T-helper 2 cell treated with Interferon-gamma antibody and Interleukin-4, amounts not matched to agents 100 ng/mL and 5 ng/mL, for 36 hours (primary cell): ENCODE measurements around the gene NUP188. TPM values are rescaled to one million over a fixed set of nuclear protein-coding genes. Genes with fewer than 3 reads are reported as not detected.
"Not testable (repeated sequence)": the region's sequence is repeated elsewhere in the genome, so short reads cannot be mapped to it uniquely, and the experiment has no call there.

ENCODE experiments used
- intact Hi-C: fragments of 100-400 bp; cut with micrococcal nuclease; formaldehyde crosslinking; loops from one replicate; pipeline ENCODE4 v1.15.1; 2023
- total RNA-seq: library from RNA; stranded (reverse); gene quantifications from 2 replicates; pipeline ENCODE4 v1.2.3, GENCODE V29; 2022

Gene NUP188
- total RNA-seq, 1 donor from 2014 or later, result 109 TPM

DNA sequence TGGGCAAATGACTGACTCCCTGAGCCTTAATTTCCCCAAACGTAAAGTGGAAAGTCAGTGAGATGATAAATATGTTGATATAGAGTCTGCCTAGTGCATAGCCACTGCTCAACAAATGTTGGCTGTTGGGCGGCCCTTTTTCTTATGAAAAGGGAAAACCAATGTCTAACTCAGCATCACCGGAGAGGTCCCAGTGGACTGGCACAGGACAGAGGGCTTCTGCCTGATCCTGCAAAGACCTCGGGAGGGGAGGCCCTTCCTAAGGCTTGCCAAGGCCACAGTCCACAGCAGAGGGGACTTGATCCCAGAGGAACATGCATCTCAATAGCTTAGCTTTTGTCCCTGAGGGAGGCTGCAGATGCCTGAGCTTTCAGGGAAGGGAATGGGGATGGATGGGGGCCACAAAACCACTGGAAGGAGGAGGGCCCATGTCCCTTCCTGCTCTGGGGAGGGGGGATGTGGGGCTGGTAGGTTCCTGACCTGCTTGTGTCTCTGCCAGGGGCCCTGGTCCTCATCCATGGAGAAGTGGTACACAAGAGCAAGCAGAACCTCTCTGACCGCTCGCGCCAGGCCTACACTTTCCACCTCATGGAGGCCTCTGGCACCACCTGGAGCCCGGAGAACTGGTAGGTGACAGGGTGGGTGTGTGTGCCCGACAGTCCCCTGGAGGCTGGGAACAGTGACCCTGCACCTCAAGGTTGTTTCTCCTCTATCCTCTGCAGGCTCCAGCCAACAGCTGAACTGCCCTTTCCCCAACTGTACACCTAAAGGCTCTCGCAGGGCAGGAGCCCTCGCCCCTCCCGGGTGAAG, 6.3 kb upstream of the NUP188 start:
- intact Hi-C loops, result no loop called here

GRCh38 chr9:128943832-128944620, 3.5 kb upstream of the NUP188 start:
- intact Hi-C loops, result no loop called here

DNA sequence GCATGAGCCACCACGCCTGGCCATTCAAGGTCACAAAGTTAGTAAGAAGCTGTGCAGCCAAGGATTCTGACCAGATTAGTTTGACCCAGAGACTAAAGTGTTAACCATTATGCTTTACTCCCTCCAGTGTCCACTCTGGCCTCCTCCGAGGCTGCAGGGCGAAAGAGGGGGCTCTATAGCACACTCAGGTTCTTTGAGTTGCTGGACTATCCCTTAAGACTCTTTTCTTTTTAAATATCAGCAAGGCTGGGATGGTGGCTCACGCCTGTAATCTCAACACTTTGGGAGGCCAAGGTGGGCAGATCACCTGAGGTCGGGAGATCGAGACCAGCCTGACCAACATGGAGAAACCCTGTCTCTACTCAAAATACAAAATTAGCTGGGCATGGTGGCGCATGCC, 2.5 kb upstream of the NUP188 start:
- intact Hi-C loops, result loop anchor here (5.0 kb wide), 1 partner anchor 83 kb away; no protein-coding TSS in a partner anchor

- intact Hi-C loops, result loop anchor here (2.0 to 5.0 kb wide), 2 partner anchors 84 to 165 kb away; partner anchors contain the start of genes CRAT and PTPA
These were observed 1.5 kb upstream of the NUP188 start for GRCh38 chr9:128945798-128946501.

- intact Hi-C loops, result loop anchor here (1.0 to 5.0 kb wide), 6 partner anchors 64 to 164 kb away; partner anchors contain the start of genes CRAT, ENDOG, LRRC8A and MIGA2
These were observed 775 bp upstream of the NUP188 start for GRCh38 chr9:128946571-128947276.

GRCh38 chr9:128947277-128947526, 297 bp upstream of the NUP188 start:
- intact Hi-C loops, result loop anchor here (1.0 to 5.0 kb wide), 6 partner anchors 65 to 164 kb away; partner anchors contain the start of genes CRAT, ENDOG, LRRC8A and MIGA2

DNA sequence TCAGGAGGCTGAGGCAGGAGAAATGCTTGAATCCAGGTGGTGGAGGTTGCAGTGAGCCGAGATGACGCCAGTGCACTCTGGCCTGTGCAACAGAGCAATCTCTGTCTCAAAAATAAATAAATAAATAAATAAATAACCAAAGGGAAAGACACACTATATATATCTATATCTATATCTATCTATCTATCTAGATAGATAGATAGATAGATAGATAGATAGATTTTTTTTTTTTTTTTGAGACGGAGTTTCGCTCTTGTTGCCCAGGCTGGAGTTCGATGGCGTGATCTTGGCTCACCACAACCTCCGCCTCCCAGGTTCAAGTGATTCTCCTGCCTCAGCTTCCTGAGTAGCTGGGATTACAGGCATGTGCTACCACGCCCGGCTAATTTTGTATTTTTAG, 13.9 kb downstream of the NUP188 start:
- intact Hi-C loops, result not testable (repeated sequence)

DNA sequence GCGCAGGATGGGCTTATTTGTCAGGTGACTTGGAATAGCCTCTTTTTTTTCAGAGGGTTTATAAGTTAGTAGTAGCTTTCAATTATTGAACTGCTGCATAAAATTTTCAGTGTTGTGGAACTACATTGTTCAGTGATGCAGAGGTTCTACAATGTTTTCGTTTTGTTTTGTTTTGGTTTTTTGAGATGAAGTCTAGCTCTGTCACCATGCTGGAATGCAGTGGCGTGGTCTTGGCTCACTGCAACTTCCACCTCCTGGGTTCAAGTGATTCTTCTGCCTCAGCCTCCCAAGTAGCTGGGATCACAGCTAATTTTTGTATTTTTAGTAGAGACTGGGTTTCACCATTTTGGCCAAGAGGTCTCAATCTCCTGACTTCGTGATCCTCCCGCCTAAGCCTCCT, 22.0 kb downstream of the NUP188 start:
- intact Hi-C loops, result no loop called here

DNA sequence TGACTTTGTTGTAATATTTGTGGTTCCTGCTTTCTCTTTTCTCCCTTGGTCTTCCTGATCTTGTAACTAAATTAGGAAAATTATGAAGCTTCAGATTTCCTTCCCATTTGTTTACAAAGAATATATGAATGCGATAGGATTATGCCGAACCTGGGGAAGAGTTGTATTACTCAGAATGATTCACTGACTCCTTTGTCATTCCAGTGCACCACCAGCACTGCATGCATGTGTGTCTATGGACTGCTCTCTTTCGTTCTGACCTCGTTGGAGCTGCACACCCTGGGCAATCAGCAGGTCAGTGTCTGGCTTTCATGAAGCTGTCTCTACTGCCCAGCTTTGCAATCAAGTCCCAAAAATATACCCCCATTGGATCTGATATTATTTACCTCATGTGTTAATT, 25.5 kb downstream of the NUP188 start:
- intact Hi-C loops, result no loop called here

DNA sequence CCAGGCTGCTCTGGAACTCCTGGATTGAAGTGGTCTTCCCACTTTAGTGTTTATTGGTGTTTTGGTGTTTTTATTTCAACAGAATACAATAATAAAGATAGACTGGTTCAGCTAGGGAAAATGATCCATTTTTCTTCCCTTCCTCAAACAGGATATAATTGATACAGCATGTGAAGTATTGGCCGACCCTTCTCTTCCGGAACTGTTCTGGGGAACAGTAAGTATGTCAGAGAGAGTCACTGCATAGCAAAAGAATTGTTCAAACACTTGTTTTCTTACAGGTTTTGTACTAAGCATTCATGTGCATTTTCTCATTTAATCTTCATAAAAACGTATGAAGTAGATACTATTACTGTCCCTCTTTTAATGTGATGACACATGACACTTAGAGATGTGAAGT, 31.6 kb downstream of the NUP188 start:
- intact Hi-C loops, result no loop called here

GRCh38 chr9:128983536-128983935, 36.0 kb downstream of the NUP188 start:
- intact Hi-C loops, result no loop called here

GRCh38 chr9:128986671-128987070, 39.2 kb downstream of the NUP188 start:
- intact Hi-C loops, result no loop called here

DNA sequence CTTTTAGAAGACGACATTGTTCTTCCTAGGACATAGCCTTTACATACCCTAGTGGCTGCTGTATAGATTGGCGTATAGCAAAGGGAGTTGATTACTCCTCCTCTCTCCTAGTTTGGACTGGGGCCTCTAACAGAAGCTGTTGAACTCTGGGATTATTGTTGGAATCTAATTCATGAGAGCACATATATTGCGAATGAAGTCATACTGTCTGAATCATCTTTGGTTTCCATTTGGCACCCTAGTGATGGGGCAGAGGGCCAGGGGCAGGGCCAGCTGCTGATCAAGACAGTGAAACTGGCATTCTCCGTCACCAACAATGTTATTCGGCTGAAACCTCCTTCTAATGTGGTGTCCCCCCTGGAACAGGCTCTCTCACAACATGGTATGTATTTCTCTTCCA, 40.3 kb downstream of the NUP188 start:
- intact Hi-C loops, result no loop called here

DNA sequence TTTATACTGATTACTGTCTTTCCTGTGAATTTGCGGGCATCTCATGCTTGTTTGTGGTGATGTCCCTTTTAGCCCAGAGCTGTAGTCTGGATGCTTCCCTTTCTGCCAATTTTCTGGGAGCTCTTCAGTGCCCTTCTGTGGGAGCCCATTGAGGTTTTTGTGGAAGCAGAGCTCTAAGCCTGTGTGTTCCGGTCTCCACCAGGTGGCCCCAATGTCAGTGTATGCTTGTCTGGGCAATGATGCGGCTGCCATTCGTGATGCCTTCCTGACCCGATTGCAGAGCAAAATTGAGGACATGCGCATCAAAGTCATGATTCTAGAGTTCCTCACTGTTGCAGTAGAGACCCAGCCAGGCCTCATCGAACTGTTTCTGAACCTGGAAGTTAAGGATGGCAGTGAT, 45.5 kb downstream of the NUP188 start:
- intact Hi-C loops, result no loop called here

DNA sequence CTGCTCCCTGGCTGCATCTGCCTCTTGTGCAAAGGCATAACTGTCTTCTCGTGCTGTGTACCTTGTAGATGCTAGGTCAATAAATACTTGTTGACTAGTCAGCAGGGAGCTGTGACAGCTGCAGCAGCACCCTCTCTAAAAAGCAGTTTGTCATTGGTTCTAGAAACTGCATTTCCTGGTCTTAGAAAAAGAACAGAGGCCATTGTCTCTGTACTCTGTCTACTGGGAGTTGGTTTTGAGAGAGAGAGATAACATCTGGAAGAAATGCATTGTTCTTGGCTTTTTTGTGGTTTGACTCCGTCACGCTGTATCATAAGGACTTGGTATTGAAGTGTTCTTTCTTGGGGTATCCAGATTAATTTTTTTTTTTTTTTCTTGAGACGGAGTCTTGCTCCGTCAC, 48.3 kb downstream of the NUP188 start:
- intact Hi-C loops, result no loop called here

DNA sequence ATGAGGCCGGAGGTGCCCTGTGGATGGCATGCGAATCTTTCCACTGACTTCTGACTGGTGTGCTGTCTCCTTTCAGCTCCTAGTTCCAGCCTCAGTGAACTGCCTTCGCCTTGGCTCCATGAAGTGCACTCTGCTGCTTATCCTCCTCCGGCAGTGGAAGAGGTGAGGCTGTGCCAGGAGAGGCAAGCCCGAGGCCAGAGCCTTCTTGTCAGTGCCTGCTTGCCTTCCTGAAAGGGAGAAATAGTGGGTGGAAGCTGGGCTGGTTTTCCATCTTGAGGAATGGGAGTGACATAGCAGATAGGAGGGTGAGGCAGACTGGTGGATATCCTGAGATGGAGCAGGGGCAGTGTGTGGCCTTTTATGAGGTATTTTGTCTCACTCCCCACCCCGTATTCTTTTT, 51.0 kb downstream of the NUP188 start:
- intact Hi-C loops, result no loop called here

GRCh38 chr9:128999581-129000206, 52.2 kb downstream of the NUP188 start:
- intact Hi-C loops, result no loop called here

DNA sequence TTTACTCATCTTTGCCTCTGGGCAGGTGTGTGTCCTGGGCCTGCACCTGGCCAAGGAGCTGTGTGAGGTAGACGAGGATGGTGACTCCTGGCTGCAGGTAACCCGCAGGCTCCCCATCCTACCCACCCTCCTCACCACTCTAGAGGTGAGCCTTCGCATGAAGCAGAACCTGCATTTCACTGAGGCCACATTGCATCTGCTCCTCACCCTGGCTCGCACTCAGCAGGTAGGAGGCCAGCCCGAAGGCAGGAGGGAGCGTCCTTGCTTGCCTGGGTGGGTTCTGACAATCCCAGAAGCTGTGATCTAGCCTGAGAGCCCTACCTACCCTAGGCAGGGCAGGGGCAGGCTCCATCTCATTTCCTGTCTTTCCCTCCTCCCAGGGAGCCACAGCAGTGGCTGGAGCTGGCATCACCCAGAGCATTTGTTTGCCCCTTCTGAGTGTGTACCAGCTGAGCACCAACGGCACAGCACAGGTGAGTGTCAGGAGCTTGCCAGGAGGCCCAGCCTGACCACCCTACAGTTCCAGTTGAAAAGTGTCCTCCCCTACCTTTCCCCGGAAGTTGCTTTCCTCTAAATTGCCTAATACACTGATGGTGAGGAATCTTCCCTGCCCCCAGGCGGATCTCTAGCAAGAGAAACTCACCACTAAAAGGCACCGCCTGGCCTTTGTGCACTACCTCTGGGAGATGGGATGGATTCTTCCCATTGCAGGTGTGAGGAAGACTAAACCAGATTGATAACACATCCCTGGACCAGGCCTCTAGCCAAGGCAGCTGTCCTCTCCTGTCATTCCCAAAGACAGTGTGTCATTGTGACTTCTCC, 54.2 kb downstream of the NUP188 start:
- intact Hi-C loops, result no loop called here

DNA sequence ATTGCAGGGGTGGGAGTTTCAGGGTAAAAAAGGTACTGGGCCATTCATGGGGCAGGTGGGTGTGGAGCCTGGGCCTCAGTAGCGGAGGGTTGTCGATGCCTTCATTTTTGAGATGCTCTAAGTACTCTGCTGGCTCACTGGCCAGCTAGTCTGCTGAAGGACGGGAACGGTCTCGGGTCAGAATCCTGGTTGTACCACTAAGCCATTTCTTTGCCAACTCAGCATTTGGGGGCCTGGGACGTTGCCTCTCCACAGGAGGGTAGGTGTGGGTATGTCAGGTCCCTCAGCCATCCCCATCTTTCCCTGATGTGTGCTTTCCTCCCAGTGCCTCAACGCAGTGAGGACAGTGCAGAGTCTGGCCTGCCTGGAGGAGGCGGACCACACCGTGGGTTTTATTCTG, 55.5 kb downstream of the NUP188 start:
- intact Hi-C loops, result no loop called here

GRCh38 chr9:129004173-129004572, 56.7 kb downstream of the NUP188 start:
- intact Hi-C loops, result not testable (repeated sequence)
